Loucy (cell line): ENCODE data around the gene KRT3.

Experiments
- H2AFZ ChIP-seq: fragments of 200-600 bp; sonication (generic); 2 replicates; pipeline ENCODE4 v1.6.0; 2016; ENCODE audit warnings: antibody characterized with exemption, mild to moderate bottlenecking, low read length, moderate library complexity
- H3F3A ChIP-seq: fragments of 200-600 bp; 2 replicates; pipeline ENCODE4 v1.6.0; 2016; ENCODE audit warnings: antibody characterized with exemption, low read depth, mild to moderate bottlenecking
- H3K27me3 ChIP-seq: fragments of 200-600 bp; sonication (generic); 2 replicates; pipeline ENCODE4 v1.6.1; 2014; ENCODE audit warnings: low read length, mild to moderate bottlenecking; ENCODE audit not compliant: insufficient read depth, poor library complexity, severe bottlenecking
- H3K36me3 ChIP-seq: fragments of 200-600 bp; sonication (generic); 2 replicates; pipeline ENCODE4 v1.6.1; 2016; ENCODE audit warnings: low read length; ENCODE audit not compliant: insufficient read depth
- H3K4me1 ChIP-seq: fragments of 200-600 bp; sonication (generic); 2 replicates; pipeline ENCODE4 v1.5.1; 2014; ENCODE audit warnings: low read length, mild to moderate bottlenecking; ENCODE audit not compliant: insufficient read depth, poor library complexity, severe bottlenecking
- H3K4me2 ChIP-seq: fragments of 200-600 bp; sonication (generic); 2 replicates; pipeline ENCODE4 v1.6.0; 2014; ENCODE audit warnings: antibody characterized with exemption, low read length, low read depth, mild to moderate bottlenecking; ENCODE audit not compliant: poor library complexity, severe bottlenecking
- H3K4me3 ChIP-seq: fragments of 200-600 bp; sonication (generic); 2 replicates; pipeline ENCODE4 v1.5.1; 2014; ENCODE audit warnings: low read length, mild to moderate bottlenecking, mixed read lengths; ENCODE audit not compliant: poor library complexity, severe bottlenecking
- H3K79me2 ChIP-seq: fragments of 200-600 bp; sonication (generic); 2 replicates; pipeline ENCODE4 v1.6.1; 2014; ENCODE audit warnings: low read length; ENCODE audit not compliant: insufficient read depth
- H3K9ac ChIP-seq: fragments of 200-600 bp; sonication (generic); 2 replicates; pipeline ENCODE4 v1.6.0; 2014; ENCODE audit warnings: mild to moderate bottlenecking, low read depth, low read length, moderate library complexity; ENCODE audit not compliant: poor library complexity, severe bottlenecking
- H3K9me2 ChIP-seq: fragments of 200-600 bp; sonication (generic); replicated peaks from 2 replicates; pipeline ENCODE4 v1.6.1; 2016; ENCODE audit warnings: low read depth, low read length, mixed read lengths
- H3K9me3 ChIP-seq: fragments of 200-600 bp; sonication (generic); 2 replicates; pipeline ENCODE4 v1.6.1; 2014; ENCODE audit warnings: mild to moderate bottlenecking, antibody characterized with exemption, low read length, low read depth; ENCODE audit not compliant: insufficient read depth
- H4K20me1 ChIP-seq: fragments of 200-600 bp; sonication (generic); 2 replicates; pipeline ENCODE4 v1.6.0; 2014; ENCODE audit warnings: antibody characterized with exemption, low read length, mild to moderate bottlenecking; ENCODE audit not compliant: insufficient read depth, poor library complexity, severe bottlenecking
- CTCF ChIP-seq: fragments of 200-600 bp; sonication (generic); conservative IDR thresholded peaks from 2 replicates; pipeline ENCODE4 v1.5.1; 2014; ENCODE audit warnings: mild to moderate bottlenecking, antibody characterized with exemption, low read length
- EZH2phosphoT487 ChIP-seq: fragments of 200-600 bp; IDR thresholded peaks from 2 replicates; pipeline ENCODE4 v1.6.1; 2018; ENCODE audit warnings: antibody characterized with exemption, mild to moderate bottlenecking, moderate library complexity, borderline replicate concordance

KRT3 gene

DNA sequence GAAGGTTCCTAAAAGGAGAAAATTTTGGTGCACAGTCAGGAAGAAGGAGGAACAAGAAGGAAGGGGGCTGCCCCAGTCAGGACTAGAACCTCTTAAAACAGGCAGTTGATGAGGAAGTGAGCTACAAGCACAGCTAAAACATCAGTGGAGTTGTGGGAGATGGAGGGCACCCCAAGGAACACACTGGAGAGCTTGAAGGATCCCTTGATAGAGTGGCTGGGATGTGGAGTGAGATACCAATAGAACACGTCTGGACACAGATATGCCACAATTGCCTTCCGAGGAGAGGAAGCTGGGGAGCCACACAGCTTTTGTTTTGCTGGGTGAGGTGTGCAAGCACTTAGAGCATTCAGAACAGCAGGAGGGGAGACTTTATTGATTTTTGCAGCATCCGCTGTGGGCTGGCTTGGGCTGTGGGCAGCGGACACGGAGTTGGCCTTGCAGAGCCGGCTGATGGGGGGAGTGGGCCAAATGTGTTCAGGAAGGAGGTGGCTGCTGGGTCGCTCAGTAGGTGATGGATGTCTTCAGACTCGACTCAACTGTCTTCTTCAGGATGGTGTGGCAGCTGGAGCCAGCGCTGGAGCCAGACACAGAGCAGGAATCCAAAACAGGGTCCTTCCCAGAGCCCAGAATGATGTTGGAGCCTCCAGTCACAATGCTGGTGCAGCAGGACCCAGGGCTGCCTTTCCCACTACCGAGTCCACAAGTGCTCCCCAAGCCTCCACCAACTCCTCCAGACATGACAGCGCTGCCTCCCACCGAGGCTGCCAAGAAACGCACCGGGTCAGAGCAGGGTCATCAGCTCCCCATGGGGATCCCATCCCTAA is 42.9 kb upstream of the KRT3 start:
- Histone ChIP-seq H3F3A (no peaks in the 10 kb centered on the region), H3K27me3 (no peaks in the 10 kb centered on the region), H2AFZ (no peak overlapping the region), H3K79me2 (no peaks in the 10 kb centered on the region), H3K36me3 (no peaks in the 10 kb centered on the region), H3K9me3 (no peaks in the 10 kb centered on the region), H3K9me2 (no peaks in the 10 kb centered on the region), H3K4me1 (peaks cover 16% of the 10 kb centered on the region), H3K4me3 (no peak overlapping the region), H3K9ac (no peak overlapping the region), H4K20me1 (no peaks in the 10 kb centered on the region), H3K4me2 (no peak overlapping the region)
- TF ChIP-seq EZH2phosphoT487 (no peak), CTCF (no peak)

DNA sequence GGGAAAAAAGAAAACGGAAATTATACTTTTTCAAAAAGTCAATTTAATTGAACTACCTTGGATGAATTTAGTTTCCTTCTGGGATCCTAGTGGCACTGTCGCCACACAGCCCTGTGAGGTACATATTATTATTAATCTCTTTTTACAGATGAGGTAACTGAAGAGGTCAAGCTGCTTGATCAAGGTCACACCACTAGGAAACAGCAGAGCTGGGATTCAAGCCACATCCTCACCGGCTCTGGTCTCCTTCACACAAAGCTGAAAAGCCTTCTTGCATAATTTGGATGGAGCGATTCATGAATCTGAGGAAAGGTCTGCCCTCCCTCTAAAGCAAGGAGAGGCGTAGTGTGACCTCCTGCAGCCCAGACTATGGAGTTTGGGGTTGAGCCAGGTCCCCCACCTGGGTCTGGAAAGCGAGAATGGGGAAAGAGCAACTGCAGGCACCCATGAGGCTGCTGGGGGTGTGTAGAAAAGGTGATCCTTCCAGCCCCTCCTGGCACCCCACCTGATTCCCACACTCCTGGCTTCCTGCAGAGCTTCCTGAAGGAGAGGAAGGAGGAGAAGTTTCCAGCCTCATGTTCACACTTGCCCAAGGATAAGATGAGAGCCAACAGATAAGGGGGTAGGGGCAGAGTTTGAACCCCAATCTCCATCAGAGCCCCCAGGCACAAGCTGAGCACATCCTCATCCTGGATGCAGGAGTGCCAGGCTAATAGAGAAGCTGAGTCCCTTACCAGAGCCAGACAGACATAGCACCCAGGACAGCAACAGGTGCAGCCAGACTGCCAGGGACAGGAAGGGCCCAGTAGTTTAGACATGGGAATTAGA is 42.1 kb upstream of the KRT3 start:
- no peaks in the 10 kb centered on the region for H3K36me3 ChIP-seq
- H4K20me1 ChIP-seq, result no peaks in the 10 kb centered on the region
- H2AFZ ChIP-seq, result no peak overlapping the region
- no peaks in the 10 kb centered on the region for H3K9me3 ChIP-seq
- no peaks in the 10 kb centered on the region for H3K27me3 ChIP-seq
- H3K9me2 ChIP-seq, result no peaks in the 10 kb centered on the region
- no peaks in the 10 kb centered on the region for H3K79me2 ChIP-seq
- no peak overlapping the region for H3K4me3 ChIP-seq
- H3K4me1 ChIP-seq, result peaks cover 16% of the 10 kb centered on the region
- H3F3A ChIP-seq, result no peaks in the 10 kb centered on the region
- TF ChIP-seq EZH2phosphoT487 (no peak), CTCF (no peak)
- H3K9ac ChIP-seq, result no peak overlapping the region
- H3K4me2 ChIP-seq, result no peak overlapping the region

- H3K79me2 ChIP-seq, result no peaks in the 10 kb centered on the region
- no peaks in the 10 kb centered on the region for H4K20me1 ChIP-seq
- no peak overlapping the region for H3K4me3 ChIP-seq
- no peaks in the 10 kb centered on the region for H3F3A ChIP-seq
- H3K27me3 ChIP-seq, result no peaks in the 10 kb centered on the region
- no peak overlapping the region for H2AFZ ChIP-seq
- H3K9me2 ChIP-seq, result no peaks in the 10 kb centered on the region
- H3K36me3 ChIP-seq, result no peaks in the 10 kb centered on the region
- H3K9ac ChIP-seq, result no peak overlapping the region
- no peak overlapping the region for H3K4me2 ChIP-seq
- TF ChIP-seq CTCF (no peak), EZH2phosphoT487 (no peak)
- peaks cover 16% of the 10 kb centered on the region for H3K4me1 ChIP-seq
- no peaks in the 10 kb centered on the region for H3K9me3 ChIP-seq
Measured at GRCh38 chr12:52837413-52837741, 41.5 kb upstream of the KRT3 start.
